Activated CD4-positive, CD25-positive, alpha-beta regulatory T cell (primary cell): ENCODE data around the gene DDOST.
"Not testable (repeated sequence)": the region's sequence is repeated elsewhere in the genome, so short reads cannot be mapped to it uniquely, and the experiment has no call there.

Experiments used
- DNase-seq, 4 experiments: peaks; one replicate each; lab custom pipeline; 2025; lab: John Stamatoyannopoulos, UW

The DDOST gene

GRCh38 chr1:20691872-20692271 lies 30.7 kb upstream of the DDOST start:
- DNase-seq, result no peak

- DNase-seq, result no peak
Measured at GRCh38 chr1:20689645-20690056, 28.5 kb upstream of the DDOST start.

- DNase-seq, result no peak
Measured at GRCh38 chr1:20686883-20687725, 25.9 kb upstream of the DDOST start.

- DNase-seq, result no peak
Measured at GRCh38 chr1:20685741-20686140, 24.6 kb upstream of the DDOST start.

GRCh38 chr1:20685099-20685662 lies 24.0 kb upstream of the DDOST start:
- no peak for DNase-seq

GRCh38 chr1:20684651-20685050 lies 23.5 kb upstream of the DDOST start:
- DNase-seq, result no peak

- DNase-seq, result no peak
Measured at GRCh38 chr1:20684050-20684620, 23.0 kb upstream of the DDOST start.

- no peak for DNase-seq
Measured at GRCh38 chr1:20683614-20684013, 22.4 kb upstream of the DDOST start.

GRCh38 chr1:20682571-20683236 lies 21.5 kb upstream of the DDOST start:
- DNase-seq, result no peak

- no peak for DNase-seq
Measured at GRCh38 chr1:20681999-20682398, 20.8 kb upstream of the DDOST start.

- DNase-seq, result no peak
Measured at GRCh38 chr1:20680269-20680668, 19.1 kb upstream of the DDOST start.

- DNase-seq, result no peak
Measured at GRCh38 chr1:20678599-20678998, 17.4 kb upstream of the DDOST start.

GRCh38 chr1:20673626-20674025 lies 12.5 kb upstream of the DDOST start:
- not testable (repeated sequence) for DNase-seq

GRCh38 chr1:20672265-20672632 lies 11.1 kb upstream of the DDOST start:
- DNase-seq, result no peak

- DNase-seq, result no peak
Measured at GRCh38 chr1:20670936-20671335, 9.8 kb upstream of the DDOST start.

GRCh38 chr1:20668581-20668980 lies 7.4 kb upstream of the DDOST start:
- no peak for DNase-seq

GRCh38 chr1:20666804-20667203 lies 5.6 kb upstream of the DDOST start:
- no peak for DNase-seq

GRCh38 chr1:20666146-20666545 lies 5.0 kb upstream of the DDOST start:
- no peak for DNase-seq

- no peak for DNase-seq
Measured at GRCh38 chr1:20665726-20666125, 4.6 kb upstream of the DDOST start.

- no peak for DNase-seq
Measured at GRCh38 chr1:20663969-20664715, 3.0 kb upstream of the DDOST start.

GRCh38 chr1:20663365-20663764 lies 2.2 kb upstream of the DDOST start:
- no peak for DNase-seq

GRCh38 chr1:20662110-20662475 lies 924 bp upstream of the DDOST start:
- no peak for DNase-seq
